BJ (cell line): ENCODE measurements around the gene ABHD17C. TPM values are rescaled to one million over a fixed set of nuclear protein-coding genes. Genes with fewer than 3 reads are reported as not detected.

Experiments
- CTCF ChIA-PET: fragments of 350-600 bp; formaldehyde crosslinking; extraction: SDS; loops from one replicate; lab custom pipeline; 2021; ENCODE audit warnings: antibody characterized with exemption, inconsistent platforms; lab: Yijun Ruan, JAX
- POLR2A ChIA-PET: fragments of 300-600 bp; sonication (Branson Sonifier 250); formaldehyde crosslinking; extraction: SDS; loops from one replicate; lab custom pipeline; 2021; ENCODE audit warnings: antibody characterized with exemption; lab: Charles Lee
- DNase-seq: peaks from one replicate; pipeline ENCODE4 v3.0.0-alpha.2; 2011; ENCODE audit warnings: low read depth
- H3K27me3 ChIP-seq: 2 replicates; pipeline ENCODE4 v1.6.0; 2011; ENCODE audit warnings: low read length; ENCODE audit not compliant: control insufficient read depth, insufficient read depth
- H3K36me3 ChIP-seq: 2 replicates; pipeline ENCODE4 v1.5.1; 2011; ENCODE audit warnings: low read length; ENCODE audit not compliant: control insufficient read depth, insufficient read depth
- H3K4me3 ChIP-seq: 2 replicates; pipeline ENCODE4 v1.5.1; 2011; ENCODE audit warnings: low read depth, mild to moderate bottlenecking, control low read depth, low read length
- polyA plus RNA-seq: library from polyadenylated mRNA; depleted of rRNA; stranded (reverse); fragments of >200 nt; gene quantifications from 2 replicates; pipeline ENCODE4 v1.2.3, GENCODE V29; 2011
- TF ChIP-seq, protein P1 (sequence below): IDR thresholded peaks from 2 replicates; pipeline ENCODE4 v1.5.1; 2011; ENCODE audit warnings: low read depth, mild to moderate bottlenecking, control low read depth, inconsistent platforms, low read length, moderate library complexity; ENCODE audit not compliant: insufficient read depth

ABHD17C gene
- polyA plus RNA-seq, 1 experiment: 19.2 TPM

DNA sequence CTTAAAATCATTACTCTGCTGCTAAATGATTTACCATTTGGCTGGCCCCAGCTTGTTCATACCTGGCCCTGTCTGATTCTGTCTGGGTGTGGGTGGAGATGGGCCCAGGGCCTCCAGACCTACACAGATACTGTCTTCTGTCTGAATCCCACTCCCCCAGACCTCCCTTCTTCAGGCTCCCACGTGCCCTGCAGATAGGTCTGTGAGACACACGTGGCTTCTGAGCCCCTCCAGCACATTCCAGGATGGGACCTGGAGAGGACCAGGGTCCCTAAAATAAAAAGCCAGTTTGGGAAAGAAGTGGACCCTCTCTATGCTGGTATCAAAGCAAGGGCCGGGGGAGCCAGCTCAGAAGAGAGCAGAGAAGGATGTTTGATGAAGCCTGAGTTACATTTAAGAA is 69.4 kb downstream of the ABHD17C start:
- ChIA-PET POLR2A (interaction anchor here (0.7 kb wide), 1 partner anchor 95 kb away, joined by 3 read pairs; no protein-coding TSS in a partner anchor), CTCF (interaction anchor here (5.4 kb wide), 1 partner anchor 12 kb away, joined by 24 read pairs; no protein-coding TSS in a partner anchor)
- Histone ChIP-seq H3K27me3 (no peaks in the 10 kb centered on the region), H3K4me3 (no peak overlapping the region), H3K36me3 (no peaks in the 10 kb centered on the region)
- no peak for DNase-seq
- TF ChIP-seq, protein P1, sequence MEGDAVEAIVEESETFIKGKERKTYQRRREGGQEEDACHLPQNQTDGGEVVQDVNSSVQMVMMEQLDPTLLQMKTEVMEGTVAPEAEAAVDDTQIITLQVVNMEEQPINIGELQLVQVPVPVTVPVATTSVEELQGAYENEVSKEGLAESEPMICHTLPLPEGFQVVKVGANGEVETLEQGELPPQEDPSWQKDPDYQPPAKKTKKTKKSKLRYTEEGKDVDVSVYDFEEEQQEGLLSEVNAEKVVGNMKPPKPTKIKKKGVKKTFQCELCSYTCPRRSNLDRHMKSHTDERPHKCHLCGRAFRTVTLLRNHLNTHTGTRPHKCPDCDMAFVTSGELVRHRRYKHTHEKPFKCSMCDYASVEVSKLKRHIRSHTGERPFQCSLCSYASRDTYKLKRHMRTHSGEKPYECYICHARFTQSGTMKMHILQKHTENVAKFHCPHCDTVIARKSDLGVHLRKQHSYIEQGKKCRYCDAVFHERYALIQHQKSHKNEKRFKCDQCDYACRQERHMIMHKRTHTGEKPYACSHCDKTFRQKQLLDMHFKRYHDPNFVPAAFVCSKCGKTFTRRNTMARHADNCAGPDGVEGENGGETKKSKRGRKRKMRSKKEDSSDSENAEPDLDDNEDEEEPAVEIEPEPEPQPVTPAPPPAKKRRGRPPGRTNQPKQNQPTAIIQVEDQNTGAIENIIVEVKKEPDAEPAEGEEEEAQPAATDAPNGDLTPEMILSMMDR: no peak

DNA sequence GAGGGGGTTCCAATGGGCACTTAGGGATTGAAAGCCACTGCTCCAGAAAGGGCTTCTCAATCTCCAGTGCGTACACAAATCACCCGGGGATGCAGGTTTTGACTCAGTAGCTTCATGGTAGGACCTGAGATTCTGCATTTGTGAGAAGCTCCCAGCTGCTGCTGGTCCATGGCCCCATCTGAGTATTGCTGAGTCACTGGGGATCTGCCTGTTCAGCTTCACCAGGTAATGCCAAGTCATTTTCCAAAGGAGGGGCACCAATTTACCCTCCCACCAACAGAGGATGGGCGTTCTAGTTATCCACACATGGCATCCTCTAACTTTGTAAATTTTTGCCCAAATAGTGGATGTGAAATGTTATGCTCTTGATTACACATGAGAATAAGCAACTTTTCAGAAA is 71.2 kb downstream of the ABHD17C start:
- H3K27me3 ChIP-seq: no peaks in the 10 kb centered on the region
- ChIA-PET POLR2A (no interaction called here), CTCF (interaction anchor here (5.4 kb wide), 1 partner anchor 10 kb away, joined by 24 read pairs; no protein-coding TSS in a partner anchor)
- TF ChIP-seq, protein P1: no peak
- DNase-seq: no peak
- no peaks in the 10 kb centered on the region for H3K36me3 ChIP-seq
- no peak overlapping the region for H3K4me3 ChIP-seq

DNA sequence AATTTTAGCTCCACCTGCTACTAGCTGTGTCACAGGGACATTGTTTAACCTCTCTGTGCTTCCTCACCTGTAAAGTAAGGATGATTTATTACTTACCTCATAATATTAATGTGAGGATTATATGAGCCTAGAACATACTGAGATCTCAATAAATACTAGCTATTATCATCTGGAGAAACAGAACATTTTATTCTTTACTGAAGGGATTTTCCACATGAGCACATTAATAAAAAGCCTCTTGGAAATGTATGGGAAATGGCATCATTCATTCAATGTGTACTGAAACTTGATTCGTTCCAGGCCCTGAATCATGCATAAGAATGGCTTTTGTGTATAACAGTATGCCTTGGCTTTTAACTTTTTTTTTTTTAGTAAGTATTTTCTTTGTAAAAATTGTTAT is 73.0 kb downstream of the ABHD17C start:
- POLR2A ChIA-PET: no interaction called here
- Histone ChIP-seq H3K27me3 (no peaks in the 10 kb centered on the region), H3K36me3 (no peaks in the 10 kb centered on the region), H3K4me3 (no peak overlapping the region)
- no peak for DNase-seq
- TF ChIP-seq, protein P1: no peak
- CTCF ChIA-PET: interaction anchor here (0.7 to 5.4 kb wide), 5 partner anchors 9 to 349 kb away, joined by 3 to 24 read pairs (median 3); partner anchors contain the start of gene ABHD17C

DNA sequence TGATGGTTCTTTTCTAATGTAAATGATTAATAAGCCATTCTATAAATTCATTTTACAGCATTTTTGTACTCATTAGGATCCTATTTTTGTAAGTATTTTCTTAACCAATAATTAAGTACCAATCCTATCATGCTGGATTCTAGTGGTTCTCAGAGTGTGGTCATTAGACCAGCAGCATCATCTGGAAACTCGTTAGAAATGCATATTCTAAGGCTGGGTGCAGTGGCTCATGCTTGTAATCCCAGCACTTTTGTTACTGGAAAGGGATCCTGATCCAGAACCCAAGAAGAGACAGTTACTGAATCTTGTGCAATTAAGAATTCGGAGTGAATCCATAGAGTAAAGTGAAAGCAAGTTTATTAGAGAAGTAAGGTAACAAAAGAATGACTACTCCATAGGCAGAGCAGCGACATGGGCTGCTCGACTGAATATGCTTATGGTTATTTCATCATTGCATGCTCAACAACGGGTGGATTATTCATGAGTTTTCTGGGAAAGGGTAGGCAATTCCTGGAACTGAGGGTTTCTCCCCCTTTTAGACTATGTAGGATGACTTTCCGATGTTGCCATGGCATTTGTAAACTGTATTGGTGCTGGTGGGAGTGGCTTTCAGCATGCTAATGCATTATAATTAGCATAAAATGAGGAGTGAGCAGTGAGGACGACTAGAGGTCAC is 74.2 kb downstream of the ABHD17C start:
- ChIA-PET CTCF (interaction anchor here (1.2 kb wide), 1 partner anchor 21 kb away, joined by 3 read pairs; no protein-coding TSS in a partner anchor), POLR2A (no interaction called here)
- TF ChIP-seq, protein P1: no peak
- DNase-seq: no peak
- Histone ChIP-seq H3K4me3 (no peak overlapping the region), H3K36me3 (no peaks in the 10 kb centered on the region), H3K27me3 (no peaks in the 10 kb centered on the region)

DNA sequence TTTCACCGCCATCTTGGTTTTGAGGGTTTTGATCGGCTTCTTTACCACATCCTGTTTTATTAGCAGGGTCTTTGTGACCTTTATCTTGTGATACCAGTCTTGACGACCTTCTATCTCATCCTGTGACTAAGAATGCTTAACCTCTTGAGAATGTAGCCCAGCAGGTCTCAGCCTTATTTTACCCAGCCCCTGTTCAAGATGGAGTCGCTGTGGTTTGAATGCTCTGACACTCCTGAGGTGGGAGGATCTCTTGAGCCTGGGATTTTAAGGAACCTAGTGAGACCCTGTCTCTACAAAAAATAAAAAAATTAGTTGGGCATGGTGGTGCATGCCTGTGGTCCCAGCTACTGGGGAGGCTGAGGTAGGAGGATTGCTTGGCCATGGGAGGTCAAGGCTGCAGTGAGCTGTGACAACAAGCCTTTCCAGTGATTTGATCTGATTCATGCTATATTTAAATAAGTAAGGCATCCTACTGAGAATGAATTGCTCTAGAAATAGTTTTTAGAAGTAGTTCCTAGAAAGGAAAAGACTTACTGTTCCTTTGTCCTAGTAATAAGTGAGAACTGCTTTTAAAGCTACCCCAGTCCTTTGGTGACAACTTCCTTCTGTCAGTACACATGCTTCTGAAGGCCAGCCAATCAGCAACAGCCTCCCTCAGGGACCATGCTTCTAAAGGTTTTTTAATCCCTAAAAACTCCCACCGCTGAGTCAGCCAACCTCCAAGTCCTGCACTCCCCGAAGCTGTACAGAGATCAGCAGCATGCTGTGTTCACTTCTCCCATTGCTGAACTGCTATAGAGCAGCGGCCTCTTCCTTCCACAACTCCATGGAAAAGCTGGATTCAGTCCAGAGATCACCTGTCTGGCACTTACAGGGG is 75.0 kb downstream of the ABHD17C start:
- Histone ChIP-seq H3K4me3 (no peak overlapping the region), H3K27me3 (no peaks in the 10 kb centered on the region), H3K36me3 (no peaks in the 10 kb centered on the region)
- ChIA-PET CTCF (no interaction called here), POLR2A (no interaction called here)
- DNase-seq: no peak
- TF ChIP-seq, protein P1: no peak
